Omental fat pad (tissue), 4 donors: ENCODE results near the gene KRTAP19-7. TPM values are rescaled to one million over a fixed set of nuclear protein-coding genes. Genes with fewer than 3 reads are reported as not detected.

Experiments
- ATAC-seq: fragments of 150-250 bp; one replicate; pipeline ENCODE4 v1.9.1; 2016; ENCODE audit warnings: mild to moderate bottlenecking, moderate library complexity; ENCODE audit not compliant: low FRiP score
- DNase-seq: peaks from one replicate; pipeline ENCODE4 v3.0.0-alpha.2; 2019; ENCODE audit warnings: low spot score
- small RNA-seq: library from RNA; depleted of rRNA; stranded (forward); fragments of <200 nt; gene quantifications from one replicate; pipeline ENCODE3, GENCODE V24; 2016
- total RNA-seq, 4 donors: library from RNA; depleted of rRNA; stranded (reverse); fragments of >200 nt; gene quantifications; one replicate each; pipeline ENCODE4 v1.1.0, GENCODE V29; 2016
- TF ChIP-seq, protein P1 (sequence below), 3 donors: fragments of 450-650 bp; IDR thresholded peaks; one replicate each; pipeline ENCODE4 v1.5.1; 2016 to 2017; ENCODE audit warnings: antibody characterized with exemption in 3 of 3, mild to moderate bottlenecking in 3 of 3, moderate library complexity in 2 of 3

Gene KRTAP19-7
- total RNA-seq, 4 donors from 2014 or later: not detected

DNA sequence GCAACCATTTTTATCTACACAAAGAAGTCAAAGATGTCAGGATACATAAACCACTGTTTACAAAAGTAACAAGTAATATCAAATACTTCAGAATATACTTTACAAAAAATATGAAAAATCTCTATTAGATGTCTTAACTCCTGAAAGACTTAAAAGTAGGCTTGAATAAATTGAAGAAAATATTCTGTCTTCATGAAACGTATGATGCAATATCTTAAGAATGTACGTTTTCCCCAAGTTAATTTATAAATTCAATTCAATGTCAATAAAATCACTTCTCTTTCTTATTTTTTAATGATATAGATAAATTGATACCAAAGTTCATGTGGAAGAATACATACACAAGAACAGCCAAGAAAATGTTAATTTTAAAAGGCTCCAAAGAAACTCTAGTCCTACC lies 6.0 kb downstream of the KRTAP19-7 start:
- ATAC-seq (no peak), DNase-seq (no peak)
- TF ChIP-seq, protein P1, sequence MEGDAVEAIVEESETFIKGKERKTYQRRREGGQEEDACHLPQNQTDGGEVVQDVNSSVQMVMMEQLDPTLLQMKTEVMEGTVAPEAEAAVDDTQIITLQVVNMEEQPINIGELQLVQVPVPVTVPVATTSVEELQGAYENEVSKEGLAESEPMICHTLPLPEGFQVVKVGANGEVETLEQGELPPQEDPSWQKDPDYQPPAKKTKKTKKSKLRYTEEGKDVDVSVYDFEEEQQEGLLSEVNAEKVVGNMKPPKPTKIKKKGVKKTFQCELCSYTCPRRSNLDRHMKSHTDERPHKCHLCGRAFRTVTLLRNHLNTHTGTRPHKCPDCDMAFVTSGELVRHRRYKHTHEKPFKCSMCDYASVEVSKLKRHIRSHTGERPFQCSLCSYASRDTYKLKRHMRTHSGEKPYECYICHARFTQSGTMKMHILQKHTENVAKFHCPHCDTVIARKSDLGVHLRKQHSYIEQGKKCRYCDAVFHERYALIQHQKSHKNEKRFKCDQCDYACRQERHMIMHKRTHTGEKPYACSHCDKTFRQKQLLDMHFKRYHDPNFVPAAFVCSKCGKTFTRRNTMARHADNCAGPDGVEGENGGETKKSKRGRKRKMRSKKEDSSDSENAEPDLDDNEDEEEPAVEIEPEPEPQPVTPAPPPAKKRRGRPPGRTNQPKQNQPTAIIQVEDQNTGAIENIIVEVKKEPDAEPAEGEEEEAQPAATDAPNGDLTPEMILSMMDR (IDR thresholded peaks at IDR 0.05): no peak

DNA sequence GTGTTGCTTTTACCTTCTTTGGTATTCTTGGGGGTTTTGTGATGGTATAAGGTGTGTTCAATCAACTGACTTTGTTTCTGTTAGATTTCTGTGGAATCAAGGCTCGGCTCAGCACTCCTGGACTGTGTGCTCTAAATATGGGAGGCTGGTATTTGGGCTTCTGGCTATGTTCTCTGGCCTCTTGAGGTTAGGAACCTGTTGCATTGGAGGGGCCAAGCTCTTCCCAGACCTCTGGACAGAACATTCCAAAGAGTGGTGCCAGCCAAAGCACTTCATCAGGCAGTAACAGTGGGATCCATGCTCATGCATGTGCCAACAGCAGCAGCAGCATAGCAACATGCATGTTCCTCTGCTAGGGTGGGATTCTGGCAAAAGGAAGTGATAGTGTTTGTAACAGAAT lies 8.3 kb downstream of the KRTAP19-7 start:
- TF ChIP-seq, protein P1 (IDR thresholded peaks at IDR 0.05): no peak
- ATAC-seq (no peak), DNase-seq (no peak)

DNA sequence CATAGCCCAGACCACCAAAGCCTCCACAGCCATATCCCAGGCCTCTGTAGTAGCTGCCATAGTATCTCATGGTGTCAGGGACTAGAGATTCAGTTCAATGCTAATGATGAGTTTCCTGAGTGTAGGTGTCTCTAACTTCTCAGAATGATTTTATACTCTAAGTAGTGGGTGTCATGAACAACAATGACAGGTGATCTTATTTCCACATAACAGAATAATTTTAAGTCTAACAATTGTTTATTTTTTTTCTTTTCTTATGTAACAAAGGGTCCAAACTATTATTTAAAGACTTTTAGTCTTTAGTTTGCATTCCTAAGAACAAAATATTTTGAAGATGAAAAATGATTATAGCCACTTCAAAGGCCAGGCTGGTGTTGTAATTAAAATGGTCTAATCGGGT lies 19.4 kb downstream of the KRTAP19-7 start, which contains the start of gene KRTAP19-6:
KRTAP19-6 (minus strand) TSS at position 101 of the 400 bp plus-strand sequence; CDS start at position 70, 31 bp downstream.
- ATAC-seq (no peak), DNase-seq (no peak)
- TF ChIP-seq, protein P1 (IDR thresholded peaks at IDR 0.05): no peak

DNA sequence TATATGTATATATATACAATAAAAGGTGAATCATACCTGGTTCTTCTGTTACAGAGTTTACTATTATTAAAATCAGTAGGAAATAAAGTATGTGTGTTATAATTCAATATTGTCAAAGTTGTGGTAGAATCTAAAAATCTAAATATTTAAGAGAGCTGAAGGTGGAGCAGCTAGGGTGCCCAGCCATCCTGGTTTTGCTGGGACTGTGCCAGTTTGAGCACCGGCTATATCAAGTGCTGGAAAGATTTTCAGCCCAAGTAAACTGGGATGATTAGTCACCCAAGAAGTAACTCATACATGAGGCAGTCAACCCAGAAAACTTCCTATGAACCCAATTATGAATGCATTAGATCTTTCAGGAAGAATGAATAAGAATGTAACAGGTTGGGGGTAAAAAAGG lies 42.2 kb downstream of the KRTAP19-7 start:
- TF ChIP-seq, protein P1 (IDR thresholded peaks at IDR 0.05): no peak
- ATAC-seq (no peak), DNase-seq (no peak)

DNA sequence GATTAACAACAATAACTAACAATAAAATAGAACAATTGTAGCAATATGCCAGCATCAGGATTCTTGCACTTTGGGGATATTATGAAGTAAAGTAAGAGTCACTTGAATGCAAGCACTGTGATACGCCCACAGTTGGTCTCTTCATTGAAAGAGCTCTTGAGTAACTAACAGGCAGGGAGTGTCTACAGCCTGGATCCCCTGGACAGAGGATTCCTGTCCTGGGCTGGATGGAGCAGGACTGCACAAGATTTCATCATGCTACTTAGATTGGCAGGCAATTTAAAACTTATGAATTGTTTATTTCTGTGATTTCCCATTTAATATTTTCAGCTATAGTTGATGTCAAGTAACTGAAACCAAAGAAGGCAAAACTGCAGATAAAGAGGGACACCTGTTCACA lies 45.4 kb downstream of the KRTAP19-7 start:
- TF ChIP-seq, protein P1 (IDR thresholded peaks at IDR 0.05): no peak
- ATAC-seq (no peak), DNase-seq (no peak)

Small RNA genes within 50 kb of the gene (small RNA-seq; reads per million reads assigned to genes)
- not detected for gene AP000567.1
- gene KRTAP19-10P: not detected
- gene KRTAP19-11P: not detected
- not detected for gene KRTAP22-1
- not detected for gene KRTAP22-2

Other genes with a start within 250 kb of the KRTAP19-7 start
- not detected for gene KRTAP26-1, start 241.0 kb downstream of the KRTAP19-7 start, total RNA-seq
- gene KRTAP27-1, start 223.6 kb downstream of the KRTAP19-7 start, total RNA-seq: not detected
- not detected for gene KRTAP23-1, start 212.7 kb downstream of the KRTAP19-7 start, total RNA-seq
- gene KRTAP13-2, start 189.0 kb downstream of the KRTAP19-7 start, total RNA-seq: not detected
- not detected for gene KRTAP13-1, start 165.3 kb downstream of the KRTAP19-7 start, total RNA-seq
- not detected for gene KRTAP13-3, start 135.4 kb downstream of the KRTAP19-7 start, total RNA-seq
- gene KRTAP13-4, start 131.1 kb downstream of the KRTAP19-7 start, total RNA-seq: not detected
- not detected for gene KRTAP15-1, start 121.0 kb downstream of the KRTAP19-7 start, total RNA-seq
- not detected for gene KRTAP19-1, start 80.9 kb downstream of the KRTAP19-7 start, total RNA-seq
- not detected for gene KRTAP19-2, start 73.9 kb downstream of the KRTAP19-7 start, total RNA-seq
- not detected for gene KRTAP19-3, start 69.3 kb downstream of the KRTAP19-7 start, total RNA-seq
- gene KRTAP19-4, start 64.1 kb downstream of the KRTAP19-7 start, total RNA-seq: not detected
- not detected for gene KRTAP19-5, start 59.2 kb downstream of the KRTAP19-7 start, total RNA-seq
- gene KRTAP19-6, start 19.4 kb downstream of the KRTAP19-7 start, total RNA-seq: not detected
- not detected for gene KRTAP22-2, start 29.1 kb upstream of the KRTAP19-7 start, total RNA-seq
- not detected for gene KRTAP6-3, start 31.1 kb upstream of the KRTAP19-7 start, total RNA-seq
- gene KRTAP6-2, start 37.6 kb upstream of the KRTAP19-7 start, total RNA-seq: not detected
- gene KRTAP22-1, start 39.8 kb upstream of the KRTAP19-7 start, total RNA-seq: not detected
- not detected for gene KRTAP6-1, start 52.6 kb upstream of the KRTAP19-7 start, total RNA-seq
- gene KRTAP20-1, start 55.1 kb upstream of the KRTAP19-7 start, total RNA-seq: not detected
- gene KRTAP20-4, start 59.3 kb upstream of the KRTAP19-7 start, total RNA-seq: not detected
- not detected for gene KRTAP20-2, start 73.9 kb upstream of the KRTAP19-7 start, total RNA-seq
- gene KRTAP20-3, start 81.5 kb upstream of the KRTAP19-7 start, total RNA-seq: not detected
- gene KRTAP21-3, start 157.5 kb upstream of the KRTAP19-7 start, total RNA-seq: not detected
- not detected for gene KRTAP21-2, start 185.9 kb upstream of the KRTAP19-7 start, total RNA-seq
- not detected for gene KRTAP21-1, start 194.1 kb upstream of the KRTAP19-7 start, total RNA-seq